Endothelial cell of umbilical vein (primary cell): ENCODE data around the gene SEC11A. TPM values are rescaled to one million over a fixed set of nuclear protein-coding genes. Genes with fewer than 3 reads are reported as not detected.

ENCODE experiments used
- BruUV-seq: library from RNA; stranded (reverse); fragments of 400-500 nt; replicated peaks from 2 replicates; lab custom pipeline; 2021; lab: Mats Ljungman, UMichigan
- CTCF ChIA-PET: fragments of 300-600, 350-600 bp; sonication (Branson Sonifier 250); formaldehyde crosslinking; loops from one replicate; lab custom pipeline; 2021; ENCODE audit warnings: antibody characterized with exemption, inconsistent platforms; lab: Charles Lee
- POLR2A ChIA-PET: fragments of 300-600, 350-600 bp; sonication (Branson Sonifier 250); formaldehyde crosslinking; loops from one replicate; lab custom pipeline; 2021; ENCODE audit warnings: antibody characterized with exemption, inconsistent platforms; lab: Charles Lee
- DNase-seq: peaks from one replicate; pipeline ENCODE4 v3.0.0-alpha.2; 2011; ENCODE audit warnings: low read depth, low spot score
- FAIRE-seq: peaks from 2 replicates; lab custom pipeline; 2011; peaks lifted over from hg19 to GRCh38; lab: Jason Lieb, UNC
- H2AFZ ChIP-seq: 2 replicates; pipeline ENCODE4 v1.6.0; 2012; ENCODE audit warnings: low read depth, low read length, control low read depth, inconsistent platforms
- H3K27ac ChIP-seq: 2 replicates; pipeline ENCODE4 v1.5.1; 2011; ENCODE audit warnings: low read depth, mild to moderate bottlenecking, control low read depth, low read length, moderate library complexity; ENCODE audit not compliant: insufficient read depth
- H3K27me3 ChIP-seq, 2 experiments: 2 replicates each; pipeline versions ENCODE4 v1.6.0 to v1.6.1; 2011; ENCODE audit warnings: low read length in 2 of 2, mixed read lengths in 1 of 2; ENCODE audit not compliant: control insufficient read depth in 2 of 2, insufficient read depth in 2 of 2
- H3K36me3 ChIP-seq, 2 experiments: 2 replicates in 1 of 2; 3 replicates in 1 of 2; pipeline ENCODE4 v1.5.1; 2011; ENCODE audit warnings: low read length in 2 of 2, mild to moderate bottlenecking in 1 of 2, moderate library complexity in 1 of 2; ENCODE audit not compliant: control insufficient read depth in 2 of 2, insufficient read depth in 2 of 2; ENCODE audit errors: extremely low read depth in 1 of 2
- H3K4me1 ChIP-seq: 3 replicates; pipeline ENCODE4 v1.5.1; 2011; ENCODE audit warnings: mild to moderate bottlenecking, low read length; ENCODE audit not compliant: control insufficient read depth, insufficient read depth; ENCODE audit errors: extremely low read depth
- H3K4me2 ChIP-seq: 2 replicates; pipeline ENCODE4 v1.6.1; 2011; ENCODE audit warnings: low read length, control low read depth, mixed read lengths; ENCODE audit not compliant: insufficient read depth
- H3K4me3 ChIP-seq, 3 experiments: fragments of 200-600 bp in 1 of 3; sonication (generic), shearing (Covaris generic) in 1 of 3; replicated peaks in 1 of 3; 2 replicates each; pipeline ENCODE4 v1.5.1; 2011 to 2016; ENCODE audit warnings: control low read depth in 3 of 3, low read length in 3 of 3, mild to moderate bottlenecking in 2 of 3, inconsistent platforms in 1 of 3, low read depth in 1 of 3, moderate library complexity in 1 of 3; ENCODE audit not compliant: insufficient read depth in 1 of 3
- H3K79me2 ChIP-seq: 2 replicates; pipeline ENCODE4 v1.6.0; 2012; ENCODE audit warnings: low read length, inconsistent platforms; ENCODE audit not compliant: control insufficient read depth, insufficient read depth
- H3K9ac ChIP-seq: replicated peaks from 2 replicates; pipeline ENCODE3; 2011; ENCODE audit warnings: low read length, control low read depth; ENCODE audit not compliant: insufficient read depth; ENCODE audit errors: extremely low read depth
- H3K9me1 ChIP-seq: replicated peaks from 3 replicates; pipeline ENCODE4 v1.6.0; 2011; ENCODE audit warnings: mild to moderate bottlenecking, low read length; ENCODE audit not compliant: control insufficient read depth, insufficient read depth; ENCODE audit errors: extremely low read depth
- H3K9me3 ChIP-seq: replicated peaks from 2 replicates; pipeline ENCODE4 v1.5.1; 2012; ENCODE audit warnings: low read length, inconsistent platforms; ENCODE audit not compliant: control insufficient read depth, insufficient read depth
- H4K20me1 ChIP-seq: replicated peaks from 2 replicates; pipeline ENCODE3; 2011; ENCODE audit warnings: mild to moderate bottlenecking, low read length; ENCODE audit not compliant: control insufficient read depth, insufficient read depth; ENCODE audit errors: extremely low read depth
- EZH2 ChIP-seq: IDR thresholded peaks from 2 replicates; pipeline ENCODE4 v1.6.1; 2012; ENCODE audit warnings: borderline replicate concordance, low read depth, mild to moderate bottlenecking, moderate library complexity, low read length, inconsistent platforms; ENCODE audit not compliant: severe bottlenecking
- FOS ChIP-seq: IDR thresholded peaks from 2 replicates; pipeline ENCODE4 v1.6.1; 2011; ENCODE audit warnings: mild to moderate bottlenecking, low read length, moderate library complexity, borderline replicate concordance; ENCODE audit not compliant: insufficient read depth
- GATA2 ChIP-seq: IDR thresholded peaks from 2 replicates; pipeline ENCODE4 v1.7.0; 2011; ENCODE audit warnings: low read depth, mild to moderate bottlenecking, moderate library complexity, mixed read lengths, low read length; ENCODE audit not compliant: insufficient read length, insufficient read depth
- JUN ChIP-seq: IDR thresholded peaks from 2 replicates; pipeline ENCODE4 v1.6.1; 2011; ENCODE audit warnings: borderline replicate concordance, low read depth; ENCODE audit not compliant: insufficient read length, insufficient read depth
- MYC ChIP-seq: IDR thresholded peaks from one replicate; pipeline ENCODE4 v1.6.1; 2011; ENCODE audit warnings: mild to moderate bottlenecking, low read depth, low read length
- POLR2A ChIP-seq: IDR thresholded peaks from 2 replicates; pipeline ENCODE4 v1.6.1; 2012; ENCODE audit warnings: low read depth, mild to moderate bottlenecking, control low read depth, low read length
- POLR2AphosphoS5 ChIP-seq: IDR thresholded peaks from 2 replicates; pipeline ENCODE4 v1.6.1; 2012; ENCODE audit warnings: low read depth, mild to moderate bottlenecking, control low read depth, low read length, moderate library complexity; ENCODE audit not compliant: insufficient read depth
- dilution Hi-C: fragments of 300-500 bp; cut with MboI; formaldehyde crosslinking; loops from one replicate; pipeline ENCODE4 v1.15.0; 2019; ENCODE audit warnings: low sequenced_read_pairs; ENCODE audit not compliant: extremely low pct_ligation_motif_present
- intact Hi-C: fragments of 100-400 bp; cut with micrococcal nuclease; formaldehyde crosslinking; loops from one replicate; pipeline ENCODE4 v1.10.0; 2022
- polyA plus RNA-seq, 4 experiments: library from polyadenylated mRNA; depleted of rRNA in 3 of 4; stranded (reverse) in 3 of 4; unstranded in 1 of 4; fragments of >200 nt; gene quantifications; 2 replicates each; pipeline versions ENCODE4 v1.2.1 to v1.2.3, GENCODE V29; 2011 to 2012; ENCODE audit warnings: missing spikeins in 1 of 4
- total RNA-seq: library from RNA; stranded (reverse); gene quantifications from 2 replicates; pipeline ENCODE4 v1.2.3, GENCODE V29; 2021
- TF ChIP-seq, protein P1 (sequence below): IDR thresholded peaks from 2 replicates; pipeline ENCODE4 v1.6.1; 2011; ENCODE audit not compliant: insufficient read depth, insufficient read length
- TF ChIP-seq, protein P2 (sequence below), 2 donors: IDR thresholded peaks; 1 replicate in 1 of 2; 2 replicates in 1 of 2; pipeline ENCODE4 v1.5.1; 2011; ENCODE audit warnings: low read length in 2 of 2, mild to moderate bottlenecking in 2 of 2, moderate library complexity in 2 of 2, control low read depth in 1 of 2, inconsistent platforms in 1 of 2, low read depth in 1 of 2; ENCODE audit not compliant: insufficient read depth in 1 of 2; ENCODE audit errors: extremely low read depth in 1 of 2

The SEC11A gene
- total and polyA plus RNA-seq, 2 donors (not counting 3 experiments of a cell fraction or from before 2014, with no cell fraction given), result 189 to 204 TPM

DNA sequence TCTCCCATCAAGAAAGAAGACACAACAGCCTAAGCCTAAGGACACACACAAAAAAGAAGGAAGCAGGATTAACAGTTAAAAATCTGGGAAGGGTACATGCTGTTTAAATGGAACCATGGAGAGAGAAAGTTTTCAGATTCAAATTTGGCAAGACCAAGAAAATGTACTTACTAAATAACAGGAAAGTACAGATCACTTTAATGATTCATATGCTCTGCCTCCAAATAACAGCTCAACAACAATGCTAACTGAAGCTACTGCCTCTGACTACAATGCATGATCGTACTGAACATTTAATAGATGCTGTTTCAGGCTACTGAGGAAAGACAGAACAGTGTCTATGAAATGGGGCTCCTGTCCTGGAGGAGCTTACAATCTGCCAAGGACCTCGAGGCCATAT, 49.6 kb downstream of the SEC11A start:
- Histone ChIP-seq H3K9ac (no peak overlapping the region), H3K9me3 (no peaks in the 10 kb centered on the region), H2AFZ (no peak overlapping the region), H3K4me1 (peaks cover 3% of the 10 kb centered on the region), H3K27me3 (no peaks in the 10 kb centered on the region), H3K4me3 (no peak overlapping the region), H3K4me2 (no peak overlapping the region), H3K27ac (no peak overlapping the region), H3K9me1 (no peaks in the 10 kb centered on the region), H4K20me1 (no peaks in the 10 kb centered on the region), H3K36me3 (peaks cover 9 to 11% of the 10 kb centered on the region in 2 experiments), H3K79me2 (no peaks in the 10 kb centered on the region)
- CTCF ChIA-PET, result interaction anchor here (0.7 to 1.3 kb wide), 3 partner anchors 9 to 262 kb away, joined by 3 to 6 read pairs (median 3); partner anchors contain the start of gene WDR73
- no peak for FAIRE-seq
- POLR2A ChIA-PET, result no interaction called here
- intact Hi-C loops, result no loop called here
- DNase-seq, result peak; percentile 40
- TF ChIP-seq GATA2 (no peak), JUN (no peak), POLR2AphosphoS5 (no peak), MYC (no peak), POLR2A (no peak), EZH2 (no peak), FOS (no peak)
- TF ChIP-seq, protein P1, sequence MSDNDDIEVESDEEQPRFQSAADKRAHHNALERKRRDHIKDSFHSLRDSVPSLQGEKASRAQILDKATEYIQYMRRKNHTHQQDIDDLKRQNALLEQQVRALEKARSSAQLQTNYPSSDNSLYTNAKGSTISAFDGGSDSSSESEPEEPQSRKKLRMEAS, result no peak
- TF ChIP-seq, protein P2, sequence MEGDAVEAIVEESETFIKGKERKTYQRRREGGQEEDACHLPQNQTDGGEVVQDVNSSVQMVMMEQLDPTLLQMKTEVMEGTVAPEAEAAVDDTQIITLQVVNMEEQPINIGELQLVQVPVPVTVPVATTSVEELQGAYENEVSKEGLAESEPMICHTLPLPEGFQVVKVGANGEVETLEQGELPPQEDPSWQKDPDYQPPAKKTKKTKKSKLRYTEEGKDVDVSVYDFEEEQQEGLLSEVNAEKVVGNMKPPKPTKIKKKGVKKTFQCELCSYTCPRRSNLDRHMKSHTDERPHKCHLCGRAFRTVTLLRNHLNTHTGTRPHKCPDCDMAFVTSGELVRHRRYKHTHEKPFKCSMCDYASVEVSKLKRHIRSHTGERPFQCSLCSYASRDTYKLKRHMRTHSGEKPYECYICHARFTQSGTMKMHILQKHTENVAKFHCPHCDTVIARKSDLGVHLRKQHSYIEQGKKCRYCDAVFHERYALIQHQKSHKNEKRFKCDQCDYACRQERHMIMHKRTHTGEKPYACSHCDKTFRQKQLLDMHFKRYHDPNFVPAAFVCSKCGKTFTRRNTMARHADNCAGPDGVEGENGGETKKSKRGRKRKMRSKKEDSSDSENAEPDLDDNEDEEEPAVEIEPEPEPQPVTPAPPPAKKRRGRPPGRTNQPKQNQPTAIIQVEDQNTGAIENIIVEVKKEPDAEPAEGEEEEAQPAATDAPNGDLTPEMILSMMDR (IDR thresholded peaks at IDR 0.05; ENCODE audit: extremely low read depth in 1 of 2, insufficient read depth in 1 of 2, low read depth in 1 of 2, low read length in 2 of 2), result no peak
- no TSS peak for BruUV-seq
- dilution Hi-C loops, result no loop called here
